Natural killer cell (primary cell): Measurements from ENCODE around the gene BLACAT1. TPM values are rescaled to one million over a fixed set of nuclear protein-coding genes. Genes with fewer than 3 reads are reported as not detected.
A peak's percentile ranks its signal among the peaks of the same experiment; 100 is the strongest.

Experiments
- ATAC-seq, 3 donors: fragments of 150-1000 bp in 2 of 3; fragments of 200-7000 bp in 1 of 3; cut with Tn5 transposase; 1 replicate in 1 of 3; 2 replicates in 2 of 3; pipeline ENCODE4 v1.10.0; 2021; ENCODE audit warnings: mild to moderate bottlenecking in 2 of 3, moderate library complexity in 2 of 3
- DNase-seq, 2 donors: peaks; one replicate each; pipeline versions ENCODE4 v3.0.0 to v3.0.0-alpha.2; 2013 to 2021; ENCODE audit warnings: mixed read lengths in 1 of 2
- H3K27ac ChIP-seq: one replicate; pipeline ENCODE4 v1.5.1; 2013; ENCODE audit warnings: mild to moderate bottlenecking, low read length
- H3K27me3 ChIP-seq: one replicate; pipeline ENCODE4 v1.6.1; 2013; ENCODE audit warnings: low read length; ENCODE audit not compliant: control insufficient read depth, insufficient read depth
- H3K36me3 ChIP-seq: one replicate; pipeline ENCODE4 v1.6.1; 2013; ENCODE audit warnings: low read length; ENCODE audit not compliant: control insufficient read depth, insufficient read depth
- H3K4me1 ChIP-seq: one replicate; pipeline ENCODE4 v1.6.1; 2013; ENCODE audit warnings: low read length; ENCODE audit not compliant: control insufficient read depth, insufficient read depth
- H3K4me3 ChIP-seq: one replicate; pipeline ENCODE4 v1.5.1; 2013; ENCODE audit warnings: low read length
- H3K9me3 ChIP-seq: one replicate; pipeline ENCODE4 v1.6.1; 2013; ENCODE audit warnings: low read length; ENCODE audit not compliant: control insufficient read depth, insufficient read depth
- H3K27ac Mint-ChIP-seq, 2 donors: one replicate each; pipeline ENCODE4 v1.8.0; 2022; ENCODE audit warnings: mild to moderate bottlenecking in 2 of 2, mixed read lengths in 2 of 2, moderate library complexity in 1 of 2
- H3K27me3 Mint-ChIP-seq, 2 donors: one replicate each; pipeline ENCODE4 v1.8.0; 2022; ENCODE audit warnings: low read depth in 2 of 2, mixed read lengths in 2 of 2
- H3K36me3 Mint-ChIP-seq: one replicate; pipeline ENCODE4 v1.8.0; 2022; ENCODE audit warnings: mixed read lengths
- H3K4me1 Mint-ChIP-seq, 2 donors: one replicate each; pipeline ENCODE4 v1.8.0; 2022; ENCODE audit warnings: mixed read lengths in 2 of 2
- H3K4me3 Mint-ChIP-seq: one replicate; pipeline ENCODE4 v1.8.0; 2022; ENCODE audit warnings: mild to moderate bottlenecking, moderate library complexity, mixed read lengths
- H3K9me3 Mint-ChIP-seq, 2 donors: one replicate each; pipeline ENCODE4 v1.8.0; 2022; ENCODE audit warnings: mixed read lengths in 2 of 2
- CTCF ChIP-seq: fragments of 200-600 bp; IDR thresholded peaks from one replicate; pipeline ENCODE4 v1.8.0; 2022; ENCODE audit warnings: antibody characterized with exemption
- WGBS: methylation state at CpG from one replicate; pipeline ENCODE4 v1.1.7; 2013; ENCODE audit warnings: missing lambda C conversion rate; ENCODE audit not compliant: insufficient coverage; 5-methylcytosine and 5-hydroxymethylcytosine counted together
- intact Hi-C: fragments of 100-400 bp; cut with micrococcal nuclease; formaldehyde crosslinking; loops from one replicate; pipeline ENCODE4 v1.14.2; 2022
- total RNA-seq, 4 donors: library from RNA; stranded (reverse); fragments of 120-200 nt in 1 of 4; gene quantifications; one replicate each; pipeline versions ENCODE4 v1.2.3 to v1.2.4, GENCODE V29; 2013 to 2022

The BLACAT1 gene
- total RNA-seq, 3 donors from 2014 or later (not counting 1 experiment from before 2014, with no cell fraction given): 0.09 to 0.13 TPM; not detected in 1

GRCh38 chr1:205437570-205437969, 18.3 kb downstream of the BLACAT1 start:
- Histone ChIP-seq H3K4me3 (no peak overlapping the region), H3K36me3 (no peaks in the 10 kb centered on the region), H3K27ac (no peak overlapping the region), H3K27me3 (no peaks in the 10 kb centered on the region), H3K9me3 (no peaks in the 10 kb centered on the region), H3K4me1 (peaks cover 67% of the 10 kb centered on the region)
- ATAC-seq (no peak), DNase-seq (no peak)
- intact Hi-C loops: loop anchor here (5.0 kb wide), 1 partner anchor 45 kb away; no protein-coding TSS in a partner anchor
- Mint-ChIP-seq H3K4me1 (peaks cover 32 to 41% of the 10 kb centered on the region in 2 donors), H3K36me3 (no peaks in the 10 kb centered on the region), H3K4me3 (no peak overlapping the region), H3K27me3 (peaks cover 11 to 21% of the 10 kb centered on the region in 2 donors), H3K27ac (peak overlapping the region in 1 of 2 donors; percentile 12), H3K9me3 (no peaks in the 10 kb centered on the region)
- 94% methylated on average over 2 of the region's 2 CpGs for whole genome bisulfite sequencing
- TF ChIP-seq CTCF: no peak

DNA sequence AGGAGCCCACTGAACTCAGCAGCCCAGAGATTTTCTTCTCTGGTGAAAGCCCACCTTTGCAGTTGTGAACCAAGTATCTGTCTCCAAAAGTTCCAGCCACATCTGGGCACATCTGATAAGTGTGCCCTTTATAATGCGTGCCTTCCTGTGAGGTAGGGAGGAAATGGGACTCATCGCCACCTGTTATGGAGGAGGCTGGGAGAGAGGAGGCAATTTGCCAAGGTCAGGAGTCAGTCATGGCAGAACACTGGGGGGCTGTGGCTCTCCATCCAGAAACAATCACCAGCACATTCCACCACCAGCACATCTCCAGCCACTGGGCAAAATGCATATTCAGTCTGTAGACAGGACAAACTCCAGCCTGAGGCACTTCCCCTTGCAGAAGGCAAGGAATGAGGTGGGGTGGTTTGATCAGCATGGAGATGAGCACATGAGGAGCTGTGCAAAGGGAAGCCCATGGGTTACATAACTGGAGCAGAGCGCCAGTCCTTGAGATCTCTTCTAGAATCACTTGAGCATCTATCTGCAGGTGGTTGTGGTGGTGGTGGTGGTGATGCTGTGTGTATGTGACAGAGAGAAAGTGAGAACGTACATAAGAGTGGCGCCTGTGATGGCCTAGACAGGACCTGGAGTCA, 19.0 kb downstream of the BLACAT1 start:
- H3K9me3 ChIP-seq: no peaks in the 10 kb centered on the region
- H3K9me3 Mint-ChIP-seq: no peaks in the 10 kb centered on the region
- no peak overlapping the region for H3K4me3 Mint-ChIP-seq
- peaks cover 31 to 38% of the 10 kb centered on the region in 2 donors for H3K4me1 Mint-ChIP-seq
- H3K36me3 ChIP-seq: no peaks in the 10 kb centered on the region
- peak in 1 of 2 donors; percentile 35 for DNase-seq
- 65% methylated on average over 5 of the region's 5 CpGs for WGBS
- no peaks in the 10 kb centered on the region for H3K27me3 ChIP-seq
- no peaks in the 10 kb centered on the region for H3K36me3 Mint-ChIP-seq
- peaks cover 15 to 21% of the 10 kb centered on the region in 2 donors for H3K27me3 Mint-ChIP-seq
- TF ChIP-seq CTCF: no peak
- H3K27ac ChIP-seq: no peak overlapping the region
- H3K4me1 ChIP-seq: peaks cover 61% of the 10 kb centered on the region
- intact Hi-C loops: loop anchor here (5.0 kb wide), 1 partner anchor 45 kb away; no protein-coding TSS in a partner anchor
- peak overlapping the region in 1 of 2 donors; percentile 12 for H3K27ac Mint-ChIP-seq
- ATAC-seq: peak in 2 of 3 donors; percentile 40 to 57
- no peak overlapping the region for H3K4me3 ChIP-seq

DNA sequence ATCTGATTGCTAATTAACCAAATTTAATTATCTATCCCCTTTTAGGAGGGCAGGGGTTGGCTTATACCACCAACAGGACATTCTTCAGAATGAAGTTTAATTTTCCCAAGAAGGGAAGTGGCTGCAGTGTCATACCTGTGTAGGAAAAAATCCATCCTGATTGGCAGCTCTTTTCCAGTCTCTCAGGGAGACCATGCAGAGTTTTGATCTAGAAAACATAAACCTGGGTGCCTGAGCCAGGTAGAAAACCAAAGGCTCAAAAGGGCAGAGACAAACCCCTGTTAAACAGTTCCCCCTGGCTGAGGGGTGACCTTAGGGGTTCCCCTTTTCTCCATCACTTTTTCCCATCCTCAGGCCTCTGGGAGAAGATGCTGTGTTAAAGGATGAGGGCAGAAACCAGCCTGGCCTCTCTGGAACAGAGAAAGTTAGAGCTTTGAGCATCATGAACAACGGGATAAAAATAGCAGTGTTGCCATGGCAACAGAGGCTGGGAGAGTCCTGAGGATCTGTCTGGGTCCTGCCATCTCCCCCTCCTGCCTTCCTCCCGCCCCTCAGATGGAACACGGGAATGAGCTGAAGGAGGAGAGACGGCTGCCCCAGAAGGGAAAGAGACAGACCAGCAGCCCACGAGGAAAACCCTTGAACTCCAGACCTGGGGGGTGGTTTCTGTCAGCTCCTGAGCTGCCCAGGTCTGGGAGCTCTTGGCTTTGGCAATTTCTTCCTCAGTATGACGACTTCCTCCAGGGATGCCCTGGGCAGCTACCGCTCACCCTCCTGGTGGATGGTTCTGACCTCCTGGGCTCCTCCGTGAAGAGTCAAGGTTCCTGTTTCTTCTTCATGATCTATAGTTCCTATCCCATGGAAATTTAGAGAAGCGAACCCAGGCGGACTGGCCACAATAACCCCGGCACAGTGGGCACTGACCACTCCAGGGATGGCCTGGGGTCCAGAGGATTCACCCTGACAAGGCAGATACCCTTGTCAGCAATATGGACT, 20.0 kb downstream of the BLACAT1 start:
- no peak for ATAC-seq
- H3K4me1 Mint-ChIP-seq: peaks cover 26 to 32% of the 10 kb centered on the region in 2 donors
- 73% methylated on average over 11 of the region's 11 CpGs for WGBS
- TF ChIP-seq CTCF: no peak
- Histone ChIP-seq H3K27me3 (no peaks in the 10 kb centered on the region), H3K4me1 (peaks cover 55% of the 10 kb centered on the region), H3K9me3 (no peaks in the 10 kb centered on the region), H3K27ac (no peak overlapping the region), H3K4me3 (no peak overlapping the region), H3K36me3 (no peaks in the 10 kb centered on the region)
- no peak overlapping the region for H3K4me3 Mint-ChIP-seq
- H3K36me3 Mint-ChIP-seq: no peaks in the 10 kb centered on the region
- H3K27me3 Mint-ChIP-seq: peaks cover 21 to 23% of the 10 kb centered on the region in 2 donors
- intact Hi-C loops: loop anchor here (5.0 kb wide), 1 partner anchor 46 kb away; no protein-coding TSS in a partner anchor
- H3K9me3 Mint-ChIP-seq: no peaks in the 10 kb centered on the region
- no peak overlapping the region for H3K27ac Mint-ChIP-seq
- DNase-seq: no peak
